Mesendoderm (in vitro differentiated cells): ENCODE results near the gene CYRIA.
A peak's percentile ranks its signal among the peaks of the same experiment; 100 is the strongest.

Source experiments
- DNase-seq: peaks from one replicate; pipeline ENCODE4 v3.0.0; 2013
- H2AK5ac ChIP-seq: 2 replicates; pipeline ENCODE4 v1.6.1; 2013; ENCODE audit warnings: low read length, inconsistent platforms
- H2BK120ac ChIP-seq: 2 replicates; pipeline ENCODE4 v1.6.1; 2013; ENCODE audit warnings: low read depth, mild to moderate bottlenecking, low read length, moderate library complexity, mixed read lengths
- H2BK15ac ChIP-seq: replicated peaks from 2 replicates; pipeline ENCODE4 v1.6.1; 2013; ENCODE audit warnings: low read depth, mild to moderate bottlenecking, moderate library complexity
- H2BK5ac ChIP-seq: 2 replicates; pipeline ENCODE4 v1.6.1; 2013; ENCODE audit warnings: low read length, inconsistent platforms
- H3K18ac ChIP-seq: 2 replicates; pipeline ENCODE4 v1.6.1; 2013; ENCODE audit warnings: mild to moderate bottlenecking, low read length, mixed read lengths
- H3K23ac ChIP-seq: one replicate; pipeline ENCODE4 v1.6.1; 2013; ENCODE audit warnings: low read length
- H3K27ac ChIP-seq: 2 replicates; pipeline ENCODE4 v1.5.1; 2013; ENCODE audit warnings: low read depth, mild to moderate bottlenecking, inconsistent platforms, low read length, moderate library complexity
- H3K27me3 ChIP-seq: 2 replicates; pipeline ENCODE4 v1.6.1; 2013; ENCODE audit warnings: low read length, control low read depth, mild to moderate bottlenecking, inconsistent platforms; ENCODE audit not compliant: insufficient read depth, poor library complexity
- H3K36me3 ChIP-seq: 2 replicates; pipeline ENCODE4 v1.6.1; 2013; ENCODE audit warnings: low read length, inconsistent platforms; ENCODE audit not compliant: control insufficient read depth, insufficient read depth
- H3K4ac ChIP-seq: one replicate; pipeline ENCODE4 v1.6.1; 2013; ENCODE audit warnings: low read depth, mild to moderate bottlenecking, low read length, moderate library complexity
- H3K4me1 ChIP-seq: 2 replicates; pipeline ENCODE4 v1.6.1; 2013; ENCODE audit warnings: low read depth, low read length, inconsistent platforms; ENCODE audit not compliant: control insufficient read depth
- H3K4me2 ChIP-seq: 2 replicates; pipeline ENCODE4 v1.6.1; 2013; ENCODE audit warnings: low read length
- H3K4me3 ChIP-seq: 2 replicates; pipeline ENCODE4 v1.5.1; 2013; ENCODE audit warnings: mild to moderate bottlenecking, low read length
- H3K56ac ChIP-seq: one replicate; pipeline ENCODE4 v1.6.1; 2013; ENCODE audit warnings: low read length
- H3K79me1 ChIP-seq: 2 replicates; pipeline ENCODE4 v1.6.1; 2013; ENCODE audit warnings: low read length, inconsistent platforms
- H3K79me2 ChIP-seq: 2 replicates; pipeline ENCODE4 v1.6.1; 2013; ENCODE audit warnings: mild to moderate bottlenecking, low read length; ENCODE audit not compliant: control insufficient read depth, insufficient read depth
- H3K9ac ChIP-seq: 2 replicates; pipeline ENCODE4 v1.6.1; 2013; ENCODE audit warnings: low read length, inconsistent platforms
- H4K5ac ChIP-seq: one replicate; pipeline ENCODE4 v1.6.1; 2013; ENCODE audit warnings: low read length
- H4K8ac ChIP-seq: one replicate; pipeline ENCODE4 v1.6.1; 2013; ENCODE audit warnings: low read depth, mild to moderate bottlenecking, control low read depth, low read length, moderate library complexity
- WGBS: extraction: QIAGEN DNeasy Blood & Tissue Kit; methylation state at CpG from one replicate; pipeline ENCODE4 v1.1.7; 2013; ENCODE audit warnings: low lambda C conversion rate, missing lambda C conversion rate; ENCODE audit not compliant: insufficient coverage; ENCODE audit errors: extremely low coverage; 5-methylcytosine and 5-hydroxymethylcytosine counted together

The CYRIA gene

DNA sequence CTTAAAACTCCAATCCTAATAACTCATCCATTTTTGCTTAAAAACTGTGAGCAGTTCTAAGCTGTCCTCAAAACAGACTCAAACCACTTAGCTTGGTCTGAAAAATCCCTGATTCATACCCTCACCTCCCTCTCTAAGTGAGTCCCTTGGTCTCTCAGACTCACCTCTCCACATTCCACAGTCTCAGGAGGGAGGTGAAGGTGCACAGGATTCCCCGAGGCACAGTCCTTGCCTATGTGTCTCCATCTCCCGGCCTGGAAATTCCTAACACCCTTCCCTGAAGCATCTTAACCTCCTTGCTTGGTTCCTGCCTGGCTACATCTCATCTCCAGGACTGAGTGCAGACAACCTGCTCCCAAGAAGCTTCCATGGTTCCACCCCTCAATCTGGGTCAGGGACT is 45.0 kb downstream of the CYRIA start:
- Histone ChIP-seq H3K79me1 (no peaks in the 10 kb centered on the region), H3K18ac (no peak overlapping the region), H2AK5ac (no peak overlapping the region), H3K79me2 (no peaks in the 10 kb centered on the region), H3K27ac (no peak overlapping the region), H3K4me2 (no peak overlapping the region), H3K56ac (no peak overlapping the region), H3K23ac (no peak overlapping the region), H4K8ac (no peak overlapping the region), H3K4ac (no peak overlapping the region), H3K4me3 (no peak overlapping the region), H2BK120ac (no peak overlapping the region), H3K9ac (no peak overlapping the region), H2BK5ac (no peak overlapping the region), H3K4me1 (peaks cover 3% of the 10 kb centered on the region), H3K36me3 (no peaks in the 10 kb centered on the region), H2BK15ac (no peak overlapping the region), H3K27me3 (no peaks in the 10 kb centered on the region), H4K5ac (no peak overlapping the region)
- WGBS: no CpG with 5 or more reads among the region's 2 CpGs
- DNase-seq: peak; percentile 66

DNA sequence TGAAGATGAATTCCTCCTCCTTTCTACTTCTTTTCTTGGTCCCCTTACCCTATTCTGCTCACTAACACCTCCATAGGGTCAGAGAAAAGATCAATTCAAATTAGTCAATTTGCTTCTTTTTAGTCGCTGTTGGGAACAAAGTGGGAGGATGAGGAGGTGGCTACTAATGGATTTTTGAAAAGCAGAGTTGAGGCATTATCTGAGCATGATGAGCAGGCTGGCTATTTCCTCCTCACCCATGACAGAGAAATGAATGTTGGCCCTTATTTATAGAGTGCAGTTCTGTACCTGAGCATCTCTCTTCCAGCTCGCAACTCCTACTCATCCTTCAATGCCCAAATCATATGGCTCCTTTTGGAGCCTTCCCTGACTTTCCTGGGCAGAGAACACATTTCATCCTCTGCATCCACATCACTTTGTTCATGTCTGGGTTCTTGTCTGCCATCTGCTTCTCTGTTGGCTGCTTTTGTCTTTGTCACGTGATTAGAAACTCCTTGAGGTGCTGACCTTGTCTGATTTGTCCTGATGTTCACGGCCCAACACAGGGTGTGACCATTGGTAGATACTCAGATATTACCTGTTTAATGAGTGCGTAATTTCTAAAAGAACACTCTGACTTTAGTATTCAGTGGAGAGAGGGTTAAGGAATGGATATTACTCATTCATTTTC is 45.9 kb downstream of the CYRIA start:
- no peak overlapping the region for H3K4me3 ChIP-seq
- no peaks in the 10 kb centered on the region for H3K4me1 ChIP-seq
- no peak overlapping the region for H2BK120ac ChIP-seq
- no peak overlapping the region for H4K5ac ChIP-seq
- H4K8ac ChIP-seq: no peak overlapping the region
- no peak for DNase-seq
- no peak overlapping the region for H3K4me2 ChIP-seq
- no peak overlapping the region for H3K23ac ChIP-seq
- no peak overlapping the region for H3K27ac ChIP-seq
- H3K79me2 ChIP-seq: no peaks in the 10 kb centered on the region
- H3K9ac ChIP-seq: no peak overlapping the region
- no peaks in the 10 kb centered on the region for H3K27me3 ChIP-seq
- no peak overlapping the region for H2BK15ac ChIP-seq
- no peaks in the 10 kb centered on the region for H3K79me1 ChIP-seq
- H3K18ac ChIP-seq: no peak overlapping the region
- H3K56ac ChIP-seq: no peak overlapping the region
- H3K36me3 ChIP-seq: no peaks in the 10 kb centered on the region
- no peak overlapping the region for H2BK5ac ChIP-seq
- H2AK5ac ChIP-seq: no peak overlapping the region
- H3K4ac ChIP-seq: no peak overlapping the region
- no CpG with 5 or more reads among the region's 5 CpGs for WGBS

DNA sequence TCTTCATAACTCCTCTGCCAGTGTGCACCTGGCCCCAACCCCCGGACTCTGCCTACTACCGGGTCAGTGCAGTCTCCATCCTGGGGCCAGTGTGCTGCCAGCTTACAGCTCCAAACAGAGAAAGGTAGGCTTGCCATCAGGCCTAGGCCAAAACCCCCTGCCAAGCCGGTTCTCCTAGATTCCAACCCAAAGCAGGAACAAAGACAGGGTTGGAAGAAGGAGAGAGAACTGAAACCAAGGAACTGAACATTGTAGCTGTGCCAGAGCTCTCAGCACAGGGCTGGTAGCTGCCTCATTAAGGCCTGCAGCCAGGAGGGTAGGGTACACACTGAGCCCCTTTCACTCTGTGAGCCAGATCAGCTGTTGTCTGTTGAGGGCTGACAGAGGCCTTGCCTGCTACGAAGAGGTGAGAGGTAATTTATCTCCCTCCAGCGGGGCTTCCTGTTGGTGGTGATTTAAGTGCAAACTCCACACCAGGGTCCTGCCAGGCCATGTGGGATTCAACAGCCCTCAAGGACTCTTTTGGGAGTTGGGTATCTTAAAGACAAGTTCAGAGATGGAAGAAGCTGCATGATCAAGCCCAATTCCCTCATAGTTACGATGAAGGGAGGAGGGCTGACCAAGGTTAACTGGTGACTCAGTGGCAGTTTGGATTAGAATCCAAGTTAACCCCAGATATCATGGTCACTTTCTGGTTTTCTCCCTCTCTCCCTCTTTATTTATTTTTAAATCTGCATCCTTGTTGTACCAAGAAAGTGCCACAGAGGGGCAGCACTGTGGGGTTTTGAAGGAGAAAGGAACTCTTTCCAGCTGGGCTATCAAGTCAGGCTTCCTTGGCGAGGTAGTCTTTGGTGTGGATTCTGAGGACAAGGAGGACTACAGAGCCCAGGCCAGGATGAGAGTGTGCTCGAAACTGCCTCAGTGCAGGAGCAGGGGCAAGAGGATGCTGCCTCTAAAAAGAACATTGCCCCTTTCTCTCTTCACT is 48.1 kb downstream of the CYRIA start:
- peak overlapping the region; percentile 63 for H3K56ac ChIP-seq
- no peak overlapping the region for H4K8ac ChIP-seq
- DNase-seq: peak; percentile 81
- H3K27ac ChIP-seq: no peak overlapping the region
- H3K79me2 ChIP-seq: no peaks in the 10 kb centered on the region
- no peak overlapping the region for H3K23ac ChIP-seq
- H3K9ac ChIP-seq: peak overlapping the region; percentile 7
- no CpG with 5 or more reads among the region's 8 CpGs for WGBS
- H3K36me3 ChIP-seq: no peaks in the 10 kb centered on the region
- no peak overlapping the region for H2AK5ac ChIP-seq
- H3K4me1 ChIP-seq: no peaks in the 10 kb centered on the region
- no peak overlapping the region for H3K4me2 ChIP-seq
- H3K4ac ChIP-seq: no peak overlapping the region
- H3K18ac ChIP-seq: no peak overlapping the region
- H2BK15ac ChIP-seq: no peak overlapping the region
- no peak overlapping the region for H2BK5ac ChIP-seq
- H3K79me1 ChIP-seq: no peaks in the 10 kb centered on the region
- no peak overlapping the region for H3K4me3 ChIP-seq
- no peaks in the 10 kb centered on the region for H3K27me3 ChIP-seq
- H4K5ac ChIP-seq: no peak overlapping the region
- no peak overlapping the region for H2BK120ac ChIP-seq
